Mucosa of descending colon (tissue), 3 donors: ENCODE data around the gene SYS1. TPM values are rescaled to one million over a fixed set of nuclear protein-coding genes. Genes with fewer than 3 reads are reported as not detected.

Source experiments
- ATAC-seq: fragments of 200-7000 bp; cut with Tn5 transposase; one replicate; pipeline ENCODE4 v1.9.1; 2020; ENCODE audit warnings: mild to moderate bottlenecking, moderate library complexity
- DNase-seq, 3 donors: peaks; one replicate each; pipeline ENCODE4 v3.0.0-alpha.2; 2020
- H3K36me3 ChIP-seq: fragments of 200-600 bp; one replicate; pipeline ENCODE4 v1.8.0; 2021; ENCODE audit warnings: low read depth, mild to moderate bottlenecking
- H3K4me1 ChIP-seq: fragments of 200-600 bp; one replicate; pipeline ENCODE4 v1.8.0; 2021; ENCODE audit warnings: low read depth, mild to moderate bottlenecking
- H3K4me3 ChIP-seq: fragments of 200-600 bp; one replicate; pipeline ENCODE4 v1.8.0; 2021; ENCODE audit warnings: mild to moderate bottlenecking
- H3K9me3 ChIP-seq: fragments of 200-600 bp; one replicate; pipeline ENCODE4 v1.8.0; 2021; ENCODE audit warnings: mild to moderate bottlenecking
- intact Hi-C, 2 donors: fragments of 100-400 bp; cut with DNase I in 1 of 2; cut with micrococcal nuclease in 1 of 2; formaldehyde crosslinking; loops; one replicate each; pipeline versions ENCODE4 v1.11.0 to v1.11.1; 2022; cut with DNase I, micrococcal nuclease
- total RNA-seq, 3 donors: library from RNA; stranded (reverse); fragmentation: NEBNext Ultra II Directional in 2 of 3; extraction: Animal tissue kit (Norgen Biotek cat#: 25700) in 2 of 3; gene quantifications; one replicate each; pipeline versions ENCODE4 v1.2.1 to v1.2.4, GENCODE V29; 2021 to 2023
- TF ChIP-seq, protein P1 (sequence below): fragments of 200-600 bp; IDR thresholded peaks from one replicate; pipeline ENCODE4 v1.8.0; 2022; ENCODE audit warnings: antibody characterized with exemption, mild to moderate bottlenecking
- donor health status: DM: no; HTN: no; CAD: no; lungs with moderate emphysema.
- donor health status: DM: no; HTN: no; CAD: no.
- donor health status: DM: no; HTN: yes; CAD: no.

Gene SYS1
- total RNA-seq, 3 donors from 2014 or later, result 37.2 to 41.7 (median 39.9) TPM

DNA sequence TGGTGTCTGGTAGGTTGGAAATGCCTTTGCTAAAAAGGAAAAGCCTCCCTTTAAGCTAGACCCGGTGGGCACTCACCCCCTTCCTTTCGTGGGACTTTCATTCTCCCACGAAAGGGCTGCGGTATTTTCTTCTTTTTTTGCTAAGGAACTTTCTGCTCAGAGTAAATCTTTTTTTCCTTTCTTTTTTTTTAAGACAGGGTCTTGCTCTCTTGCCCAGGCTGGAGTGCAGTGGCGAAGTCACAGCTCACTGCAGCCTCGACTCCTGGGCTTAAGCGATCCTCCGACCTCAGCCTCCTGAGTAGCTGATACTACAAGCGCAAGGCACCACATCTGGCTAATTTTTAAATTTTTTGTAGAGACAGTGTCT, 11.1 kb downstream of the SYS1 start:
- TF ChIP-seq, protein P1, sequence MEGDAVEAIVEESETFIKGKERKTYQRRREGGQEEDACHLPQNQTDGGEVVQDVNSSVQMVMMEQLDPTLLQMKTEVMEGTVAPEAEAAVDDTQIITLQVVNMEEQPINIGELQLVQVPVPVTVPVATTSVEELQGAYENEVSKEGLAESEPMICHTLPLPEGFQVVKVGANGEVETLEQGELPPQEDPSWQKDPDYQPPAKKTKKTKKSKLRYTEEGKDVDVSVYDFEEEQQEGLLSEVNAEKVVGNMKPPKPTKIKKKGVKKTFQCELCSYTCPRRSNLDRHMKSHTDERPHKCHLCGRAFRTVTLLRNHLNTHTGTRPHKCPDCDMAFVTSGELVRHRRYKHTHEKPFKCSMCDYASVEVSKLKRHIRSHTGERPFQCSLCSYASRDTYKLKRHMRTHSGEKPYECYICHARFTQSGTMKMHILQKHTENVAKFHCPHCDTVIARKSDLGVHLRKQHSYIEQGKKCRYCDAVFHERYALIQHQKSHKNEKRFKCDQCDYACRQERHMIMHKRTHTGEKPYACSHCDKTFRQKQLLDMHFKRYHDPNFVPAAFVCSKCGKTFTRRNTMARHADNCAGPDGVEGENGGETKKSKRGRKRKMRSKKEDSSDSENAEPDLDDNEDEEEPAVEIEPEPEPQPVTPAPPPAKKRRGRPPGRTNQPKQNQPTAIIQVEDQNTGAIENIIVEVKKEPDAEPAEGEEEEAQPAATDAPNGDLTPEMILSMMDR, result no peak
- intact Hi-C loops, result loop anchor here in 1 of 2 donors (5.0 kb wide), 1 partner anchor 63 kb away; no protein-coding TSS in a partner anchor
- DNase-seq, result no peak
- Histone ChIP-seq H3K4me3 (no peak overlapping the region), H3K4me1 (peaks cover 9% of the 10 kb centered on the region), H3K9me3 (no peaks in the 10 kb centered on the region), H3K36me3 (no peaks in the 10 kb centered on the region)
- ATAC-seq, result no peak

GRCh38 chr20:45374966-45375365, 12.0 kb downstream of the SYS1 start:
- no peak for DNase-seq
- intact Hi-C loops, result loop anchor here in 1 of 2 donors (5.0 kb wide), 1 partner anchor 62 kb away; no protein-coding TSS in a partner anchor
- TF ChIP-seq, protein P1, result no peak
- no peak for ATAC-seq
- Histone ChIP-seq H3K4me3 (no peak overlapping the region), H3K36me3 (no peaks in the 10 kb centered on the region), H3K9me3 (no peaks in the 10 kb centered on the region), H3K4me1 (peaks cover 9% of the 10 kb centered on the region)

DNA sequence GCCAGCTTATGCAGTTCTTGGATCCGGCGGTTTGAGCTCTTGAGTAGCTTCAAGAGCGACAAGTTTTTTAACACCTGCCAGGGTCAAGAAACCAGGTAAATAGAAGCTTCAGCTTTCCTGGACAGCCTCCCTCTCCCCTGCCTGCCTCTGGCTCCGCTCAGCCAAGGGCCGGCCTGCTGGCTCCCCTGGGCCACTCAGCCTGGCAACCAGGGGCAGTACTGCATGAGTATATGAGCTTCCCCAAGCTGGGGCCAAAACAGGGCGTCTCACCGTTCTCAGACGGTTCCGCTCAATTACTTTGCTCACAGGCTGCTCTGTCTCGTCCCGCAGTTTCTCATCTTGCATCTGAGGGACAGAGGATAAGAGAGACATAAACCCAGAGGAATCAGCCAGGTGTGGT, 14.3 kb downstream of the SYS1 start:
- TF ChIP-seq, protein P1, result no peak
- intact Hi-C loops, result no loop called here
- Histone ChIP-seq H3K4me1 (peaks cover 9% of the 10 kb centered on the region), H3K9me3 (no peaks in the 10 kb centered on the region), H3K36me3 (no peaks in the 10 kb centered on the region), H3K4me3 (no peak overlapping the region)
- DNase-seq (no peak), ATAC-seq (no peak)

GRCh38 chr20:45378191-45378590, 15.2 kb downstream of the SYS1 start, which contains the start of gene TP53TG5:
TP53TG5 (minus strand) TSS chr20:45378325; CDS start chr20:45378236, 89 bp downstream.
- Histone ChIP-seq H3K4me1 (peaks cover 3% of the 10 kb centered on the region), H3K9me3 (no peaks in the 10 kb centered on the region), H3K36me3 (no peaks in the 10 kb centered on the region), H3K4me3 (no peak within 1 kb of the TSS)
- DNase-seq, result no peak
- TF ChIP-seq, protein P1, result no peak
- ATAC-seq, result no peak
- intact Hi-C loops, result no loop called here

DNA sequence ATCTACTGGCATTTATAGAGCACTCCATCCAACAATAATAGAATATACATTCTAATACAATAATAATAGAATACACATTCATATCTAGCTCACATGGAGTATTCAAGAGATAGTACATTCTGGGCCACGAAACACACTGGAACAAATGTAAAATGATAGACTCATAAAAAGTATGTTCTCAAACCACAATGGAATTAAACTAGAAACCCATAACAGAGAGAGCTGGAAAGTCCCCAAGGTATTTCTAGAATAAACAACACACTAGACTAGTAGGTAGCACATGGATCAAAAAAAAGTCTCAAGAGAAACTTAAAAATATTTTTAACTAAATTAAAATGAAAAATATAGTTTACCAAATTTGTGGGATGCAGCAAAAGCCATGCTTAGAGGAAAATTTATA, 24.3 kb downstream of the SYS1 start:
- Histone ChIP-seq H3K9me3 (no peaks in the 10 kb centered on the region), H3K4me1 (no peaks in the 10 kb centered on the region), H3K36me3 (no peaks in the 10 kb centered on the region), H3K4me3 (no peak overlapping the region)
- intact Hi-C loops, result no loop called here
- TF ChIP-seq, protein P1, result no peak
- no peak for ATAC-seq
- no peak for DNase-seq

DNA sequence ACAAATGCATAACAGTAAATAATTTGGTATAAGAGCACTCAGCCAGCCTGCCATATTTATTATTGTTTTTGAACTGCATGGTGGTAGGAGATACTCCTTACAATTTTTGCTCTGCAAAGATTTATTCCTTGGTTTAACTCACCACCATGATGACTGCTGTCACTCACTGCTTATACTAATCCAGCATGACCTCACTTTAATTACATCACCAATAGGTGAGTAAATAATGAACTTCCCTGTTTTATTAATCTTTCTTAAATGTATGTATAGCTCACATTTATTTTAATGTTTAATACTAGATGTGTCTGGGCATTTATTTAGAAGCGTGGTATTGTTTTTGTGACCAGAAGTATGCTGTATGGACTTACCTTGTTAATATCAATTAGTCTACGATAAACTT, 28.0 kb downstream of the SYS1 start:
- no peak for DNase-seq
- ATAC-seq, result no peak
- intact Hi-C loops, result no loop called here

More for the DNA sequence above, 28.0 kb downstream of the SYS1 start:
- Histone ChIP-seq H3K4me3 (no peak overlapping the region), H3K36me3 (no peaks in the 10 kb centered on the region), H3K9me3 (no peaks in the 10 kb centered on the region), H3K4me1 (no peaks in the 10 kb centered on the region)
- TF ChIP-seq, protein P1, result no peak
